ENCODE measurements around the gene RPTOR. TPM values are rescaled to one million over a fixed set of nuclear protein-coding genes. Genes with fewer than 3 reads are reported as not detected.

Gene RPTOR
- total and polyA plus RNA-seq, 10 of the 15 experiments (the other 5 are each of a cell fraction or from before 2014, with no cell fraction given) = 0.18 to 32.1 (median 7.8) TPM

- no peak for TF ChIP-seq POLR2A (IDR thresholded peaks at IDR 0.05; ENCODE audit: low read depth, low read length)
- no peak for TF ChIP-seq IKZF1 (conservative IDR thresholded peaks at IDR 0.05)
- TF ChIP-seq E4F1 (IDR thresholded peaks at IDR 0.05; ENCODE audit: borderline replicate concordance, partially characterized antibody) = no peak
- TF ChIP-seq SPI1 (IDR thresholded peaks at IDR 0.05; ENCODE audit: borderline replicate concordance, insufficient read depth, low read depth, low read length) = no peak
- TF ChIP-seq CHD1 (IDR thresholded peaks at IDR 0.05; ENCODE audit: low read depth, low read length) = no peak
- no peak for TF ChIP-seq ZNF384 (IDR thresholded peaks at IDR 0.05; ENCODE audit: borderline replicate concordance, low read depth, low read length)
- TF ChIP-seq CEBPZ (IDR thresholded peaks at IDR 0.05; ENCODE audit: low read depth, low read length) = no peak
- TF ChIP-seq RCOR1 (conservative IDR thresholded peaks at IDR 0.05; ENCODE audit: low read depth, low read length) = no peak
- TF ChIP-seq PML (IDR thresholded peaks at IDR 0.05; ENCODE audit: low read length) = no peak
- no peak for TF ChIP-seq SREBF1 (IDR thresholded peaks at IDR 0.05; ENCODE audit: low read length)
- TF ChIP-seq BCL11A (IDR thresholded peaks at IDR 0.05; ENCODE audit: low read depth, low read length) = no peak
- TF ChIP-seq HDGF (IDR thresholded peaks at IDR 0.05) = no peak
- TF ChIP-seq KLF5 (IDR thresholded peaks at IDR 0.05; ENCODE audit: partially characterized antibody) = no peak
- no peak for TF ChIP-seq ZSCAN29 (IDR thresholded peaks at IDR 0.05)
- no peak for TF ChIP-seq CHD2 (IDR thresholded peaks at IDR 0.05; ENCODE audit: borderline replicate concordance, low read depth, low read length)
- TF ChIP-seq RFX5 (IDR thresholded peaks at IDR 0.05; ENCODE audit: low read depth, low read length) = no peak
- Histone ChIP-seq H3K9ac (ENCODE audit: control insufficient read depth, insufficient read depth, low read length) (no peak overlapping the region), H3K4me3 (no peak overlapping the region), H2AFZ (ENCODE audit: control insufficient read depth, low read depth, low read length) (no peak overlapping the region), H3K27ac (ENCODE audit: control insufficient read depth, insufficient read depth) (no peak overlapping the region), H3K79me2 (ENCODE audit: control insufficient read depth, insufficient read depth, low read length) (no peaks in the 10 kb centered on the region), H3K27me3 (replicated peaks in 1 of 2; ENCODE audit: control insufficient read depth in 2 of 2, insufficient read depth in 2 of 2, low read length in 1 of 2) (no peaks in the 10 kb centered on the region), H3K9me3 (replicated peaks; ENCODE audit: control insufficient read depth, insufficient read depth, low read length) (peaks cover 5% of the 10 kb centered on the region; the same call in 1 of the 3 replicates), H3K4me1 (ENCODE audit: control insufficient read depth, insufficient read depth, low read length) (no peaks in the 10 kb centered on the region), H3K4me2 (ENCODE audit: control insufficient read depth, insufficient read depth) (no peak overlapping the region), H3K36me3 (ENCODE audit: control insufficient read depth in 2 of 2, insufficient read depth in 2 of 2, low read length in 1 of 2) (peaks cover 0 to 3% of the 10 kb centered on the region in 2 experiments; a peak in 3 of 4 replicates), H4K20me1 (ENCODE audit: control insufficient read depth, insufficient read depth) (no peaks in the 10 kb centered on the region)
- in situ Hi-C loops (cut with MboI) = no loop called here
- FAIRE-seq (no peak), DNase-seq (ENCODE audit: low read depth, low spot score) (no peak), ATAC-seq (no peak)
- intact Hi-C loops (cut with micrococcal nuclease; ENCODE audit: unreplicated experiment) = no loop called here
- BruUV-seq (replicated peaks) = no TSS peak
- POLR2A ChIA-PET = no interaction called here
- SMC1A ChIA-PET (ENCODE audit: uncharacterized antibody, unreplicated experiment) = no interaction called here
- RAD21 ChIA-PET (ENCODE audit: unreplicated experiment) = no interaction called here
- CTCF ChIA-PET = no interaction called here
- WGBS (ENCODE audit: insufficient coverage, insufficient replicate concordance, low lambda C conversion rate, missing lambda C conversion rate) = 94% methylated on average over 4 of the region's 4 CpGs
Observed at GRCh38 chr17:80807014-80807413, 262.4 kb downstream of the RPTOR start.
